OCI-LY1 (cell line): ENCODE measurements around the gene NFIA.

ENCODE experiments used
- H2AFZ ChIP-seq: fragments of 200-600 bp; sonication (generic), shearing (Covaris generic); 2 replicates; pipeline ENCODE4 v1.6.0; 2014; ENCODE audit warnings: antibody characterized with exemption, mild to moderate bottlenecking, low read length
- H3F3A ChIP-seq: fragments of 200-600 bp; sonication (generic), shearing (Covaris generic); 2 replicates; pipeline ENCODE4 v1.6.0; 2014; ENCODE audit warnings: mild to moderate bottlenecking, antibody characterized with exemption, low read length, moderate library complexity; ENCODE audit not compliant: insufficient read depth
- H3K27ac ChIP-seq: fragments of 200-600 bp; sonication (generic); 2 replicates; pipeline ENCODE4 v1.5.1; 2014; ENCODE audit warnings: low read length, mixed run types, mild to moderate bottlenecking, low read depth; ENCODE audit not compliant: poor library complexity, severe bottlenecking
- H3K27me3 ChIP-seq: fragments of 200-600 bp; sonication (generic); 2 replicates; pipeline ENCODE4 v1.6.0; 2014; ENCODE audit warnings: antibody characterized with exemption, mild to moderate bottlenecking, low read length, moderate library complexity; ENCODE audit not compliant: insufficient read depth
- H3K36me3 ChIP-seq: fragments of 200-600 bp; sonication (generic); 2 replicates; pipeline ENCODE4 v1.6.1; 2014; ENCODE audit warnings: mild to moderate bottlenecking, antibody characterized with exemption, low read length, moderate library complexity, mixed read lengths; ENCODE audit not compliant: insufficient read depth
- H3K4me1 ChIP-seq: fragments of 200-600 bp; sonication (generic); 2 replicates; pipeline ENCODE4 v1.5.1; 2014; ENCODE audit warnings: mild to moderate bottlenecking, low read length, moderate library complexity; ENCODE audit not compliant: insufficient read depth, severe bottlenecking
- H3K4me2 ChIP-seq: fragments of 200-600 bp; sonication (generic), shearing (Covaris generic); 2 replicates; pipeline ENCODE4 v1.6.1; 2014; ENCODE audit warnings: low read length
- H3K4me3 ChIP-seq: fragments of 200-600 bp; sonication (generic); 2 replicates; pipeline ENCODE4 v1.5.1; 2014; ENCODE audit warnings: low read length, low read depth, mild to moderate bottlenecking, mixed read lengths; ENCODE audit not compliant: poor library complexity, severe bottlenecking
- H3K79me2 ChIP-seq: fragments of 200-600 bp; shearing (Covaris generic); 2 replicates; pipeline ENCODE4 v1.6.1; 2016; ENCODE audit warnings: mixed run types, low read length, mixed read lengths; ENCODE audit not compliant: insufficient read depth
- H3K9ac ChIP-seq: fragments of 200-600 bp; sonication (generic), shearing (Covaris generic); 2 replicates; pipeline ENCODE4 v1.6.1; 2014; ENCODE audit warnings: mild to moderate bottlenecking, low read length, mixed read lengths
- H3K9me2 ChIP-seq: fragments of 200-600 bp; sonication (generic), shearing (Covaris generic); 2 replicates; pipeline ENCODE4 v1.6.1; 2014; ENCODE audit warnings: low read depth, mild to moderate bottlenecking, low read length, mixed read lengths
- H3K9me3 ChIP-seq: fragments of 200-600 bp; shearing (Covaris generic); 2 replicates; pipeline ENCODE4 v1.6.1; 2014; ENCODE audit warnings: low read length, mixed read lengths
- H4K20me1 ChIP-seq: fragments of 200-600 bp; sonication (generic), shearing (Covaris generic); 2 replicates; pipeline ENCODE4 v1.6.0; 2016; ENCODE audit warnings: mild to moderate bottlenecking, low read length; ENCODE audit not compliant: insufficient read depth
- CTCF ChIP-seq: fragments of 200-600 bp; sonication (generic), shearing (Covaris generic); IDR thresholded peaks from 2 replicates; pipeline ENCODE4 v1.5.1; 2017; ENCODE audit warnings: mild to moderate bottlenecking, antibody characterized with exemption, low read length, moderate library complexity, mixed read lengths
- EZH2 ChIP-seq: fragments of 200-600 bp; sonication (generic), shearing (Covaris generic); IDR thresholded peaks from 2 replicates; pipeline ENCODE4 v1.8.0; 2017; ENCODE audit warnings: borderline replicate concordance, mixed run types, mild to moderate bottlenecking, antibody characterized with exemption, low read length, moderate library complexity, mixed read lengths

NFIA gene

GRCh38 chr1:61287014-61287413 lies 204.7 kb downstream of the NFIA start:
- no peak overlapping the region for H3K4me2 ChIP-seq
- TF ChIP-seq CTCF (no peak), EZH2 (no peak)
- peaks cover 9% of the 10 kb centered on the region for H3K4me1 ChIP-seq

GRCh38 chr1:61287734-61288133 lies 205.4 kb downstream of the NFIA start:
- H3K27ac ChIP-seq = no peak overlapping the region
- H3K79me2 ChIP-seq = no peaks in the 10 kb centered on the region
- H3K4me1 ChIP-seq = peaks cover 9% of the 10 kb centered on the region
- H3K9ac ChIP-seq = no peak overlapping the region
- H2AFZ ChIP-seq = no peak overlapping the region
- no peaks in the 10 kb centered on the region for H4K20me1 ChIP-seq
- no peaks in the 10 kb centered on the region for H3K9me2 ChIP-seq
- no peaks in the 10 kb centered on the region for H3K27me3 ChIP-seq
- no peak for TF ChIP-seq CTCF
- TF ChIP-seq EZH2 = no peak
- H3K4me2 ChIP-seq = no peak overlapping the region
- H3F3A ChIP-seq = no peaks in the 10 kb centered on the region
- H3K9me3 ChIP-seq = no peaks in the 10 kb centered on the region
- H3K36me3 ChIP-seq = no peaks in the 10 kb centered on the region
- no peak overlapping the region for H3K4me3 ChIP-seq

More at GRCh38 chr1:61287014-61287413, 204.7 kb downstream of the NFIA start:
- H3K9me3 ChIP-seq = no peaks in the 10 kb centered on the region
- no peak overlapping the region for H3K27ac ChIP-seq
- no peaks in the 10 kb centered on the region for H3K9me2 ChIP-seq
- H2AFZ ChIP-seq = no peak overlapping the region
- H3K36me3 ChIP-seq = no peaks in the 10 kb centered on the region
- H3K4me3 ChIP-seq = no peak overlapping the region
- H3K79me2 ChIP-seq = no peaks in the 10 kb centered on the region
- no peaks in the 10 kb centered on the region for H3F3A ChIP-seq
- H3K27me3 ChIP-seq = no peaks in the 10 kb centered on the region
- no peaks in the 10 kb centered on the region for H4K20me1 ChIP-seq
- no peak overlapping the region for H3K9ac ChIP-seq

- Histone ChIP-seq H3K27me3 (no peaks in the 10 kb centered on the region), H3K9ac (no peak overlapping the region), H3F3A (no peaks in the 10 kb centered on the region), H3K27ac (no peak overlapping the region), H3K79me2 (no peaks in the 10 kb centered on the region), H3K4me1 (peaks cover under 1% of the 10 kb centered on the region), H3K9me3 (no peaks in the 10 kb centered on the region), H2AFZ (no peak overlapping the region), H3K4me3 (no peak overlapping the region), H3K4me2 (no peak overlapping the region), H3K9me2 (no peaks in the 10 kb centered on the region), H4K20me1 (no peaks in the 10 kb centered on the region), H3K36me3 (no peaks in the 10 kb centered on the region)
- TF ChIP-seq CTCF (no peak), EZH2 (no peak)
Observed at GRCh38 chr1:61289232-61290098, 207.1 kb downstream of the NFIA start.
